Gastroesophageal sphincter (tissue), 3 donors: Measurements from ENCODE around the gene WDFY1.

ENCODE experiments used
- POLR2A ChIP-seq, 2 donors: fragments of 450-650 bp; IDR thresholded peaks; one replicate each; pipeline ENCODE4 v1.6.1; 2017; ENCODE audit warnings: antibody characterized with exemption in 2 of 2, mild to moderate bottlenecking in 2 of 2, moderate library complexity in 1 of 2
- TF ChIP-seq, protein P1 (sequence below), 4 experiments: fragments of 200-600 bp in 2 of 4; fragments of 450-650 bp in 2 of 4; sonication (generic) in 1 of 4; IDR thresholded peaks; one replicate each; pipeline ENCODE4 v1.5.1; 2017 to 2019; ENCODE audit warnings: antibody characterized with exemption in 4 of 4, mild to moderate bottlenecking in 2 of 4, moderate library complexity in 2 of 4

DNA sequence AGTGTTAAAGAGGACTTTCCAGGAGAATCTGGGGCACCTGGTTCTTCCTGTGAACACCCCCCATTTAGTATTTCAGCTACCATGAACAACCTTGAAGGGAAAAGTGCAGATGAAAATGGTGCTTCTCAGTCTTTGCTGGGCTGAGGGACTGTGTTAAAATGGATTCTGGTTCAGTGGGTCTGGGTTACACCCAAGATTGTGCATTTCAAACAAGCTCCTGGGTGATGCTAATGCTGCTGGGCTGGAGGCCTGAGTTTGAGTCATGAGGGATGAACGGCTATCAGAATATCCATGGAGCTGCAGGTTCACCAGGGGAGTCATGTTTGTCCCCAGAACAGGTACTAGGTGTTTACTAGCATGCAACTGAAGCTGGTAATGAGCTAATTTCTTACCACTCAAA lies 36.1 kb upstream of the WDFY1 start:
- TF ChIP-seq, protein P1, sequence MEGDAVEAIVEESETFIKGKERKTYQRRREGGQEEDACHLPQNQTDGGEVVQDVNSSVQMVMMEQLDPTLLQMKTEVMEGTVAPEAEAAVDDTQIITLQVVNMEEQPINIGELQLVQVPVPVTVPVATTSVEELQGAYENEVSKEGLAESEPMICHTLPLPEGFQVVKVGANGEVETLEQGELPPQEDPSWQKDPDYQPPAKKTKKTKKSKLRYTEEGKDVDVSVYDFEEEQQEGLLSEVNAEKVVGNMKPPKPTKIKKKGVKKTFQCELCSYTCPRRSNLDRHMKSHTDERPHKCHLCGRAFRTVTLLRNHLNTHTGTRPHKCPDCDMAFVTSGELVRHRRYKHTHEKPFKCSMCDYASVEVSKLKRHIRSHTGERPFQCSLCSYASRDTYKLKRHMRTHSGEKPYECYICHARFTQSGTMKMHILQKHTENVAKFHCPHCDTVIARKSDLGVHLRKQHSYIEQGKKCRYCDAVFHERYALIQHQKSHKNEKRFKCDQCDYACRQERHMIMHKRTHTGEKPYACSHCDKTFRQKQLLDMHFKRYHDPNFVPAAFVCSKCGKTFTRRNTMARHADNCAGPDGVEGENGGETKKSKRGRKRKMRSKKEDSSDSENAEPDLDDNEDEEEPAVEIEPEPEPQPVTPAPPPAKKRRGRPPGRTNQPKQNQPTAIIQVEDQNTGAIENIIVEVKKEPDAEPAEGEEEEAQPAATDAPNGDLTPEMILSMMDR (IDR thresholded peaks at IDR 0.05), result no peak
- no peak for TF ChIP-seq POLR2A (IDR thresholded peaks at IDR 0.05)
